K562 (cell line): Measurements from ENCODE around the gene HCFC1R1. TPM values are rescaled to one million over a fixed set of nuclear protein-coding genes. Genes with fewer than 3 reads are reported as not detected.

Experiments
- GABPA ChIP-seq: fragments of 200-800 bp; sonication (Bioruptor generic); conservative IDR thresholded peaks from 2 replicates; pipeline ENCODE4 v1.6.1; 2016; ENCODE audit warnings: low read depth, missing genetic modification characterization, missing compliant biosample characterization
- HDAC8 ChIP-seq: fragments of 450-650 bp; IDR thresholded peaks from 2 replicates; pipeline ENCODE4 v1.6.1; 2016; ENCODE audit warnings: mild to moderate bottlenecking, missing genetic modification characterization, moderate library complexity, missing compliant biosample characterization
- KAT7 ChIP-seq: sonication (generic); formaldehyde crosslinking; IDR thresholded peaks from 2 replicates; pipeline ENCODE4 v1.8.0; 2022; ENCODE audit warnings: missing genetic modification reagents, mild to moderate bottlenecking, borderline replicate concordance
- MXI1 ChIP-seq: IDR thresholded peaks from 2 replicates; pipeline ENCODE4 v1.6.1; 2011; ENCODE audit warnings: low read depth, mild to moderate bottlenecking, improper control_type of control experiment, low read length
- OTX1 ChIP-seq: fragments of 450-650 bp; formaldehyde crosslinking; IDR thresholded peaks from 2 replicates; pipeline ENCODE4 v1.4.0; 2022; ENCODE audit warnings: mild to moderate bottlenecking
- PHF20 ChIP-seq: fragments of 450-650 bp; IDR thresholded peaks from 2 replicates; pipeline ENCODE4 v1.6.1; 2018; ENCODE audit not compliant: partially characterized antibody
- SOX6 ChIP-seq: fragments of 450-650 bp; IDR thresholded peaks from 2 replicates; pipeline ENCODE4 v1.6.1; 2014; ENCODE audit warnings: mild to moderate bottlenecking
- SREBF1 ChIP-seq: fragments of 150-350 bp; IDR thresholded peaks from 2 replicates; pipeline ENCODE4 v1.6.1; 2014; ENCODE audit warnings: antibody characterized with exemption, low read depth, low read length, borderline replicate concordance
- TBL1XR1 ChIP-seq, 2 experiments: IDR thresholded peaks; 2 replicates each; pipeline ENCODE4 v1.6.1; 2012; ENCODE audit warnings: improper control_type of control experiment in 2 of 2, low read length in 2 of 2, mild to moderate bottlenecking in 1 of 2
- TEAD4 ChIP-seq, 2 experiments: sonication (generic) in 1 of 2; formaldehyde crosslinking in 1 of 2; IDR thresholded peaks; 2 replicates each; pipeline versions ENCODE4 v1.6.1 to v1.8.0; 2012 to 2022; ENCODE audit warnings: borderline replicate concordance in 1 of 2, inconsistent platforms in 1 of 2, low read length in 1 of 2, mild to moderate bottlenecking in 1 of 2, missing genetic modification reagents in 1 of 2
- ZC3H8 ChIP-seq: fragments of 450-650 bp; IDR thresholded peaks from 2 replicates; pipeline ENCODE4 v1.6.1; 2017
- ZNF77 ChIP-seq: fragments of 250-450 bp; sonication (Bioruptor Pico); IDR thresholded peaks from 2 replicates; pipeline ENCODE4 v1.5.0; 2020
- ZNF785 ChIP-seq: fragments of 250-450 bp; sonication (Bioruptor Pico); IDR thresholded peaks from 2 replicates; pipeline ENCODE4 v1.4.0; 2020; ENCODE audit warnings: mild to moderate bottlenecking
- polyA plus RNA-seq, 8 experiments: library from polyadenylated mRNA; depleted of rRNA in 4 of 8; stranded (reverse) in 5 of 8; unstranded in 3 of 8; fragments of >200 nt; fragmentation: Nextera tagmentation in 2 of 8; fragmentation: Illumina TruSeq in 1 of 8; extraction: Ambion mirVana in 2 of 8; extraction: Trizol in 1 of 8; gene quantifications; 2 replicates each; pipeline versions ENCODE4 v1.2.1 to v1.2.3, GENCODE V29; 2011 to 2014; ENCODE audit warnings: inconsistent platforms in 1 of 8, missing spikeins in 1 of 8
- total RNA-seq, 7 experiments: library from RNA; depleted of rRNA in 6 of 7; stranded (reverse); fragments of >200 nt in 6 of 7; fragmentation: Illumina TruSeq in 2 of 7; extraction: Trizol in 2 of 7; gene quantifications; 2 replicates each; pipeline versions ENCODE4 v1.2.1 to v1.2.3, GENCODE V29; 2011 to 2021; ENCODE audit warnings: low replicate concordance in 1 of 7
- TF ChIP-seq, protein P1 (sequence below): fragments of 450-650 bp; IDR thresholded peaks from 2 replicates; pipeline ENCODE4 v1.7.1; 2018; ENCODE audit warnings: mild to moderate bottlenecking, low read depth; ENCODE audit not compliant: partially characterized antibody
- TF ChIP-seq, protein P2 (sequence below): fragments of 250-450 bp; sonication (Bioruptor Pico); IDR thresholded peaks from 2 replicates; pipeline ENCODE4 v1.4.0; 2020; ENCODE audit warnings: mild to moderate bottlenecking, moderate library complexity
- TF ChIP-seq, protein P3 (sequence below), 2 experiments: fragments of 450-650 bp; conservative IDR thresholded peaks; 2 replicates each; pipeline ENCODE4 v1.6.1; 2017; ENCODE audit warnings: mild to moderate bottlenecking in 2 of 2, moderate library complexity in 2 of 2
- TF ChIP-seq, protein P4 (sequence below), 2 experiments: IDR thresholded peaks; 2 replicates each; pipeline ENCODE4 v1.6.1; 2011; ENCODE audit warnings: borderline replicate concordance in 1 of 2, control low read depth in 1 of 2, low read depth in 1 of 2, low read length in 1 of 2, mild to moderate bottlenecking in 1 of 2, mixed read lengths in 1 of 2, moderate library complexity in 1 of 2; ENCODE audit not compliant: insufficient read depth in 1 of 2, insufficient read length in 1 of 2, poor library complexity in 1 of 2, severe bottlenecking in 1 of 2; ENCODE audit errors: extremely low read depth in 1 of 2
- TF ChIP-seq, protein P5 (sequence below): fragments of 450-650 bp; IDR thresholded peaks from 2 replicates; pipeline ENCODE4 v1.6.1; 2016

Gene HCFC1R1
- total and polyA plus RNA-seq, 9 of the 15 experiments (the other 6 are each of a cell fraction or from before 2014, with no cell fraction given) = 2.2 to 29.0 (median 11.2) TPM

DNA sequence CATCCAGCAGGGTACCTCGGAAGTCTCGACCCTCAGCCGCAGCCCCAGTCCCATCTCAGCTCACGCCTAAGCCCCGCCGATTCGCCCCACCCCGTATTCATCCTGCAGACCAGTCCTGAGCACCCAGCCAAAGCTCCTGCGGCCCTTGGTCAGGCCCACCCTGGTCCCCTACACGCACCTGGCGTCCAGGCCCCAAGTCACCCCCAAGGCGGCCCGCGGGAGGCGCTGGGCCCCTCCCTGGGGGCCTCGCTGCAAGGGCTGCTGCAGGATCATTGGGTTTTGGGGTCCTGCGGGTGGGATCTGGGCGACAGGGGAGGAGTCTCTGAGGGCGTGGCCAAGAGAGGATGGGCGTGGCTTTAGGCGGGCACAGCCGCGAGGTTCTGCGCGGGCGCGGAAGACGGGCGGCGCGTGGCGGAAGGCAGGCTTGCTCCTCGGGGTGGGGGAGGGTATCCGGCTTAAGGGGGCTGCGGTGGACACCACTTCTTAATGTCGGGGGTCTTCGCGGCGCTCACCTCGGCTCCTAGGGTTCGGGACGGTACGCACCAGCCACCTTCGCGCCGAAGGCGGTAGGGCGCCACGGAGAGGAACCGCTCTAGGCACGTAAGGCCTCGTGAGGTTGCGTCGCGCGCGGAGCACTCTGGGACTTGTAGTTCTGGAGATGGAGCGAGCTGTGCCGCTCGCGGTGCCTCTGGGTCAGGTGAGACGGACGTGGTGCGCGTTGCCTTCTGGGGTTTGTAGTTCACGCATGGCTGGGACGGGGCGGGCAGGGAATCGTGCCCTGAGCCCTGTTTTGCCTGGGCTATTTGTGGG lies at the start of gene HCFC1R1, which contains the start of gene THOC6 (continued):
- TF ChIP-seq MXI1 (peak; percentile 31), HDAC8 (tag) (peak; percentile 35; the same call in 1 of the 2 replicates), TBL1XR1 (IDR thresholded peaks at IDR 0.05; ENCODE audit: low read length in 2 of 2) (peak; percentile 8 to 81; a peak in 2 of 4 replicates), GABPA (peak; percentile 83), ZNF77 (0 out of 2 replicates have a peak, but pooled peaks have one; percentile 25), ZNF785 (no peak), KAT7 (peak; percentile 58; the same call in 1 of the 2 replicates), TEAD4 (IDR thresholded peaks at IDR 0.05; ENCODE audit: low read length) (peak; percentile 7; the same call in 1 of the 2 replicates), TEAD4 (CRISPR knock-in tag; IDR thresholded peaks at IDR 0.05; ENCODE audit: borderline replicate concordance) (no peak), SOX6 (0 out of 2 replicates have a peak, but pooled peaks have one; percentile 20), ZC3H8 (no peak), OTX1 (CRISPR knock-in tag) (no peak), PHF20 (peak; percentile 25), SREBF1 (peak; percentile 97)
- TF ChIP-seq, protein P1, sequence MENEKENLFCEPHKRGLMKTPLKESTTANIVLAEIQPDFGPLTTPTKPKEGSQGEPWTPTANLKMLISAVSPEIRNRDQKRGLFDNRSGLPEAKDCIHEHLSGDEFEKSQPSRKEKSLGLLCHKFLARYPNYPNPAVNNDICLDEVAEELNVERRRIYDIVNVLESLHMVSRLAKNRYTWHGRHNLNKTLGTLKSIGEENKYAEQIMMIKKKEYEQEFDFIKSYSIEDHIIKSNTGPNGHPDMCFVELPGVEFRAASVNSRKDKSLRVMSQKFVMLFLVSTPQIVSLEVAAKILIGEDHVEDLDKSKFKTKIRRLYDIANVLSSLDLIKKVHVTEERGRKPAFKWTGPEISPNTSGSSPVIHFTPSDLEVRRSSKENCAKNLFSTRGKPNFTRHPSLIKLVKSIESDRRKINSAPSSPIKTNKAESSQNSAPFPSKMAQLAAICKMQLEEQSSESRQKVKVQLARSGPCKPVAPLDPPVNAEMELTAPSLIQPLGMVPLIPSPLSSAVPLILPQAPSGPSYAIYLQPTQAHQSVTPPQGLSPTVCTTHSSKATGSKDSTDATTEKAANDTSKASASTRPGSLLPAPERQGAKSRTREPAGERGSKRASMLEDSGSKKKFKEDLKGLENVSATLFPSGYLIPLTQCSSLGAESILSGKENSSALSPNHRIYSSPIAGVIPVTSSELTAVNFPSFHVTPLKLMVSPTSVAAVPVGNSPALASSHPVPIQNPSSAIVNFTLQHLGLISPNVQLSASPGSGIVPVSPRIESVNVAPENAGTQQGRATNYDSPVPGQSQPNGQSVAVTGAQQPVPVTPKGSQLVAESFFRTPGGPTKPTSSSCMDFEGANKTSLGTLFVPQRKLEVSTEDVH = peak; percentile 60
- TF ChIP-seq, protein P2, sequence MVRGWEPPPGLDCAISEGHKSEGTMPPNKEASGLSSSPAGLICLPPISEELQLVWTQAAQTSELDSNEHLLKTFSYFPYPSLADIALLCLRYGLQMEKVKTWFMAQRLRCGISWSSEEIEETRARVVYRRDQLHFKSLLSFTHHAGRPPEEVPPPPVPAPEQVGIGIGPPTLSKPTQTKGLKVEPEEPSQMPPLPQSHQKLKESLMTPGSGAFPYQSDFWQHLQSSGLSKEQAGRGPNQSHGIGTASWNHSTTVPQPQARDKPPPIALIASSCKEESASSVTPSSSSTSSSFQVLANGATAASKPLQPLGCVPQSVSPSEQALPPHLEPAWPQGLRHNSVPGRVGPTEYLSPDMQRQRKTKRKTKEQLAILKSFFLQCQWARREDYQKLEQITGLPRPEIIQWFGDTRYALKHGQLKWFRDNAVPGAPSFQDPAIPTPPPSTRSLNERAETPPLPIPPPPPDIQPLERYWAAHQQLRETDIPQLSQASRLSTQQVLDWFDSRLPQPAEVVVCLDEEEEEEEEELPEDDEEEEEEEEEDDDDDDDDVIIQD = no peak
- TF ChIP-seq, protein P3, sequence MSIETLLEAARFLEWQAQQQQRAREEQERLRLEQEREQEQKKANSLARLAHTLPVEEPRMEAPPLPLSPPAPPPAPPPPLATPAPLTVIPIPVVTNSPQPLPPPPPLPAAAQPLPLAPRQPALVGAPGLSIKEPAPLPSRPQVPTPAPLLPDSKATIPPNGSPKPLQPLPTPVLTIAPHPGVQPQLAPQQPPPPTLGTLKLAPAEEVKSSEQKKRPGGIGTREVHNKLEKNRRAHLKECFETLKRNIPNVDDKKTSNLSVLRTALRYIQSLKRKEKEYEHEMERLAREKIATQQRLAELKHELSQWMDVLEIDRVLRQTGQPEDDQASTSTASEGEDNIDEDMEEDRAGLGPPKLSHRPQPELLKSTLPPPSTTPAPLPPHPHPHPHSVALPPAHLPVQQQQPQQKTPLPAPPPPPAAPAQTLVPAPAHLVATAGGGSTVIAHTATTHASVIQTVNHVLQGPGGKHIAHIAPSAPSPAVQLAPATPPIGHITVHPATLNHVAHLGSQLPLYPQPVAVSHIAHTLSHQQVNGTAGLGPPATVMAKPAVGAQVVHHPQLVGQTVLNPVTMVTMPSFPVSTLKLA (conservative IDR thresholded peaks at IDR 0.05) = peak; percentile 94 to 96
- TF ChIP-seq, protein P4, sequence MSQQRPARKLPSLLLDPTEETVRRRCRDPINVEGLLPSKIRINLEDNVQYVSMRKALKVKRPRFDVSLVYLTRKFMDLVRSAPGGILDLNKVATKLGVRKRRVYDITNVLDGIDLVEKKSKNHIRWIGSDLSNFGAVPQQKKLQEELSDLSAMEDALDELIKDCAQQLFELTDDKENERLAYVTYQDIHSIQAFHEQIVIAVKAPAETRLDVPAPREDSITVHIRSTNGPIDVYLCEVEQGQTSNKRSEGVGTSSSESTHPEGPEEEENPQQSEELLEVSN (IDR thresholded peaks at IDR 0.05; ENCODE audit: borderline replicate concordance in 1 of 2, extremely low read depth in 1 of 2, insufficient read depth in 1 of 2, insufficient read length in 1 of 2, low read depth in 1 of 2, low read length in 1 of 2, poor library complexity in 1 of 2, severe bottlenecking in 1 of 2) = peak; percentile 87 to 90
- TF ChIP-seq, protein P5, sequence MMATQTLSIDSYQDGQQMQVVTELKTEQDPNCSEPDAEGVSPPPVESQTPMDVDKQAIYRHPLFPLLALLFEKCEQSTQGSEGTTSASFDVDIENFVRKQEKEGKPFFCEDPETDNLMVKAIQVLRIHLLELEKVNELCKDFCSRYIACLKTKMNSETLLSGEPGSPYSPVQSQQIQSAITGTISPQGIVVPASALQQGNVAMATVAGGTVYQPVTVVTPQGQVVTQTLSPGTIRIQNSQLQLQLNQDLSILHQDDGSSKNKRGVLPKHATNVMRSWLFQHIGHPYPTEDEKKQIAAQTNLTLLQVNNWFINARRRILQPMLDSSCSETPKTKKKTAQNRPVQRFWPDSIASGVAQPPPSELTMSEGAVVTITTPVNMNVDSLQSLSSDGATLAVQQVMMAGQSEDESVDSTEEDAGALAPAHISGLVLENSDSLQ = peak; percentile 40
